MM.1S (cell line): ENCODE results near the gene UBA7.
"Not testable (repeated sequence)": the region's sequence is repeated elsewhere in the genome, so short reads cannot be mapped to it uniquely, and the experiment has no call there.

Source experiments
- DNase-seq: peaks from one replicate; pipeline ENCODE4 v3.0.0-alpha.2; 2015
- H2AFZ ChIP-seq: fragments of 300-600 bp; sonication (generic); 2 replicates; pipeline ENCODE4 v1.6.0; 2016; ENCODE audit warnings: antibody characterized with exemption, low read length
- H3F3A ChIP-seq: fragments of 300-600 bp; sonication (generic); 2 replicates; pipeline ENCODE4 v1.6.1; 2016; ENCODE audit warnings: mild to moderate bottlenecking, antibody characterized with exemption, low read length, moderate library complexity, mixed read lengths; ENCODE audit not compliant: insufficient read depth
- H3K27ac ChIP-seq: fragments of 300-600 bp; sonication (generic); 2 replicates; pipeline ENCODE4 v1.5.1; 2016; ENCODE audit warnings: mild to moderate bottlenecking, low read length
- H3K27me3 ChIP-seq: fragments of 300-600 bp; sonication (generic); replicated peaks from 2 replicates; pipeline ENCODE4 v1.6.0; 2016; ENCODE audit warnings: low read length; ENCODE audit not compliant: insufficient read depth
- H3K36me3 ChIP-seq: fragments of 300-600 bp; sonication (generic); replicated peaks from 2 replicates; pipeline ENCODE4 v1.6.1; 2016; ENCODE audit warnings: mild to moderate bottlenecking, low read length, mixed read lengths; ENCODE audit not compliant: insufficient read depth
- H3K4me1 ChIP-seq: fragments of 300-600 bp; sonication (generic); 2 replicates; pipeline ENCODE4 v1.6.1; 2016; ENCODE audit warnings: low read length, mixed read lengths
- H3K4me2 ChIP-seq: fragments of 300-600 bp; sonication (generic); 2 replicates; pipeline ENCODE4 v1.6.0; 2016; ENCODE audit warnings: low read depth, low read length
- H3K4me3 ChIP-seq: fragments of 300-600 bp; sonication (generic); 2 replicates; pipeline ENCODE4 v1.5.1; 2016; ENCODE audit warnings: low read length, mixed read lengths
- H3K79me2 ChIP-seq: fragments of 300-600 bp; sonication (generic); 2 replicates; pipeline ENCODE4 v1.6.1; 2016; ENCODE audit warnings: mixed run types, low read length, mixed read lengths
- H3K9ac ChIP-seq: fragments of 300-600 bp; sonication (generic); 2 replicates; pipeline ENCODE4 v1.6.1; 2016; ENCODE audit warnings: low read length, mixed read lengths
- H3K9me2 ChIP-seq: fragments of 300-600 bp; sonication (generic); replicated peaks from 2 replicates; pipeline ENCODE4 v1.6.1; 2016; ENCODE audit warnings: mild to moderate bottlenecking, low read length, mixed read lengths; ENCODE audit not compliant: insufficient read depth
- H3K9me3 ChIP-seq: fragments of 300-600 bp; sonication (generic); replicated peaks from 2 replicates; pipeline ENCODE4 v1.6.1; 2016; ENCODE audit warnings: mild to moderate bottlenecking, low read length, mixed read lengths; ENCODE audit not compliant: insufficient read depth
- H4K20me1 ChIP-seq: fragments of 300-600 bp; sonication (generic); 2 replicates; pipeline ENCODE4 v1.6.1; 2016; ENCODE audit warnings: mild to moderate bottlenecking, low read length, moderate library complexity, mixed read lengths; ENCODE audit not compliant: insufficient read depth
- CTCF ChIP-seq: fragments of 300-600 bp; sonication (generic); IDR thresholded peaks from 2 replicates; pipeline ENCODE4 v1.5.1; 2016; ENCODE audit warnings: antibody characterized with exemption, low read length, mixed read lengths
- EZH2 ChIP-seq: fragments of 300-600 bp; sonication (generic); optimal IDR thresholded peaks from 2 replicates; pipeline ENCODE3; 2017; ENCODE audit warnings: low read depth, mild to moderate bottlenecking, antibody characterized with exemption, low read length, mixed read lengths
- EZH2phosphoT487 ChIP-seq: fragments of 300-600 bp; sonication (generic); IDR thresholded peaks from 2 replicates; pipeline ENCODE4 v1.6.1; 2018; ENCODE audit warnings: antibody characterized with exemption, low read length

UBA7 gene

GRCh38 chr3:49781415-49782199, 32.1 kb downstream of the UBA7 start:
- no peak overlapping the region for H3K27ac ChIP-seq
- H3K4me1 ChIP-seq: no peaks in the 10 kb centered on the region
- no peaks in the 10 kb centered on the region for H3K9me3 ChIP-seq
- H3K9ac ChIP-seq: no peak overlapping the region
- no peak overlapping the region for H3K4me2 ChIP-seq
- no peaks in the 10 kb centered on the region for H3K9me2 ChIP-seq
- H3K36me3 ChIP-seq: no peaks in the 10 kb centered on the region
- H3F3A ChIP-seq: no peaks in the 10 kb centered on the region
- no peak overlapping the region for H2AFZ ChIP-seq
- TF ChIP-seq CTCF (no peak), EZH2 (no peak), EZH2phosphoT487 (no peak)
- DNase-seq: no peak
- H3K27me3 ChIP-seq: no peaks in the 10 kb centered on the region
- no peak overlapping the region for H3K4me3 ChIP-seq
- peaks cover 86% of the 10 kb centered on the region for H3K79me2 ChIP-seq
- H4K20me1 ChIP-seq: peaks cover 3% of the 10 kb centered on the region; the same call in 1 of the 2 replicates

DNA sequence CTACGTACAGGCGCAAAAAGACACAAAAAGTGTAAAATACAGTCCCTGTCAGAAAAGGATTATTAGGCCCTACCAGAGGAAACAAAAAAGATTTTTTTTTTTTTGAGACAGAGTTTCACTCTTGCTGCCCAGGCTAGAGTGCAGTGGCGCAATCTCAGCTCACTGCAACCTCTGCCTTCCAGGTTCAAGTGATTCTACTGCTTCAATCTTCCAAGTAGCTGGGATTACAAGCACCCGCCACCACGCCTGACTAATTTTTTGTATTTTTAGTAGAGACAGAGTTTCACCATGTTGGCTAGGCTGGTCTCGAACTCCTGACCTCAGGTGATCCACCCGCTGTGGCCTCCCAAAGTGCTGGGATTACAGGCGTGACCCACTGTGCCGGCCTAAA, 32.8 kb downstream of the UBA7 start:
- H4K20me1 ChIP-seq, H3K36me3 ChIP-seq, DNase-seq, H3F3A ChIP-seq, H3K4me3 ChIP-seq, H3K4me2 ChIP-seq, H3K9me2 ChIP-seq, H3K9ac ChIP-seq, H3K4me1 ChIP-seq, H2AFZ ChIP-seq, H3K27ac ChIP-seq, H3K27me3 ChIP-seq, H3K9me3 ChIP-seq: not testable (repeated sequence)
- H3K79me2 ChIP-seq: peaks cover 88% of the 10 kb centered on the region

GRCh38 chr3:49780080-49780974, 33.4 kb downstream of the UBA7 start:
- no peaks in the 10 kb centered on the region for H3K36me3 ChIP-seq
- H3K9me2 ChIP-seq: no peaks in the 10 kb centered on the region
- no peaks in the 10 kb centered on the region for H3K27me3 ChIP-seq
- H3K9me3 ChIP-seq: no peaks in the 10 kb centered on the region
- peaks cover 87% of the 10 kb centered on the region for H3K79me2 ChIP-seq
- DNase-seq: no peak
- H3K9ac ChIP-seq: no peak overlapping the region
- TF ChIP-seq EZH2: no peak
- TF ChIP-seq EZH2phosphoT487: no peak
- TF ChIP-seq CTCF: no peak
- H3F3A ChIP-seq: no peaks in the 10 kb centered on the region
- H3K4me2 ChIP-seq: no peak overlapping the region
- H3K4me1 ChIP-seq: no peaks in the 10 kb centered on the region
- no peak overlapping the region for H2AFZ ChIP-seq
- peaks cover 3% of the 10 kb centered on the region; the same call in 1 of the 2 replicates for H4K20me1 ChIP-seq
- H3K4me3 ChIP-seq: no peak overlapping the region
- no peak overlapping the region for H3K27ac ChIP-seq
